HepG2 (cell line): Measurements from ENCODE around the gene CLDN15. TPM values are rescaled to one million over a fixed set of nuclear protein-coding genes. Genes with fewer than 3 reads are reported as not detected.

Experiments used
- ATAC-seq: fragments of 200-7000 bp; cut with Tn5 transposase; 3 replicates; pipeline ENCODE4 v1.9.1; 2020; ENCODE audit warnings: mild to moderate bottlenecking, moderate library complexity
- BruUV-seq: library from RNA; stranded (reverse); fragments of 400-500 nt; replicated peaks from 2 replicates; lab custom pipeline; 2021; lab: Mats Ljungman, UMichigan
- CTCF ChIA-PET: fragments of 300-600 bp; formaldehyde crosslinking; extraction: SDS; loops from one replicate; lab custom pipeline; 2021; ENCODE audit warnings: low total read pairs, inconsistent platforms, low intra/inter-chr PET ratio; lab: Yijun Ruan, JAX
- POLR2A ChIA-PET: fragments of 350-600 bp; sonication (Branson Sonifier 250); formaldehyde crosslinking; loops from one replicate; lab custom pipeline; 2020; ENCODE audit warnings: antibody characterized with exemption, inconsistent platforms; lab: Yijun Ruan, JAX
- DNase-seq: peaks from one replicate; pipeline ENCODE4 v3.0.0-alpha.2; 2015; ENCODE audit warnings: low spot score
- FAIRE-seq: peaks from 3 replicates; lab custom pipeline; 2011; peaks lifted over from hg19 to GRCh38; lab: Jason Lieb, UNC
- H2AFZ ChIP-seq: one replicate; pipeline ENCODE4 v1.6.1; 2011; ENCODE audit warnings: low read length, inconsistent platforms
- H3K27ac ChIP-seq: fragments of 300-600 bp; 3 replicates; pipeline ENCODE4 v1.8.0; 2011; ENCODE audit warnings: mixed run types, mild to moderate bottlenecking, mixed read lengths, low read length, inconsistent platforms; ENCODE audit not compliant: insufficient read depth; ENCODE audit errors: extremely low read length
- H3K27me3 ChIP-seq, 2 experiments: fragments of 200-600 bp in 1 of 2; 2 replicates in 1 of 2; 3 replicates in 1 of 2; pipeline versions ENCODE4 v1.6.0 to v1.8.0; 2011; ENCODE audit warnings: low read length in 2 of 2, mild to moderate bottlenecking in 2 of 2, moderate library complexity in 2 of 2, inconsistent platforms in 1 of 2; ENCODE audit not compliant: insufficient read depth in 2 of 2, control insufficient read depth in 1 of 2
- H3K36me3 ChIP-seq, 2 experiments: fragments of 200-600 bp in 1 of 2; replicated peaks in 1 of 2; 2 replicates in 1 of 2; 3 replicates in 1 of 2; pipeline versions ENCODE4 v1.5.1 to v1.8.0; 2011; ENCODE audit warnings: low read length in 2 of 2, inconsistent platforms in 1 of 2; ENCODE audit not compliant: insufficient read depth in 2 of 2, control insufficient read depth in 1 of 2
- H3K4me1 ChIP-seq: 2 replicates; pipeline ENCODE4 v1.5.1; 2012; ENCODE audit warnings: low read length, inconsistent platforms; ENCODE audit not compliant: insufficient read depth
- H3K4me2 ChIP-seq: 2 replicates; pipeline ENCODE4 v1.6.0; 2011; ENCODE audit warnings: low read depth, low read length, inconsistent platforms
- H3K4me3 ChIP-seq, 3 experiments: fragments of 200-600 bp in 1 of 3; sonication (generic), shearing (Covaris generic) in 1 of 3; replicated peaks in 1 of 3; 2 replicates each; pipeline ENCODE4 v1.5.1; 2011 to 2016; ENCODE audit warnings: low read length in 3 of 3, inconsistent platforms in 2 of 3, low read depth in 2 of 3, mild to moderate bottlenecking in 2 of 3, control low read depth in 1 of 3, mixed read lengths in 1 of 3; ENCODE audit not compliant: insufficient read depth in 1 of 3
- H3K79me2 ChIP-seq: one replicate; pipeline ENCODE4 v1.6.1; 2011; ENCODE audit warnings: low read length, inconsistent platforms; ENCODE audit not compliant: insufficient read depth
- H3K9ac ChIP-seq: 2 replicates; pipeline ENCODE4 v1.6.0; 2011; ENCODE audit warnings: mild to moderate bottlenecking, low read depth, low read length, inconsistent platforms; ENCODE audit not compliant: insufficient read depth
- H3K9me3 ChIP-seq: 2 replicates; pipeline ENCODE4 v1.5.1; 2012; ENCODE audit warnings: mild to moderate bottlenecking, low read length
- H4K20me1 ChIP-seq: 2 replicates; pipeline ENCODE4 v1.6.0; 2011; ENCODE audit warnings: inconsistent platforms, mild to moderate bottlenecking, low read length, moderate library complexity; ENCODE audit not compliant: insufficient read depth
- ASH2L ChIP-seq: fragments of 300-600, 200-600 bp; sonication (generic); IDR thresholded peaks from 2 replicates; pipeline ENCODE4 v1.7.0; 2017; ENCODE audit warnings: low read depth, mild to moderate bottlenecking, moderate library complexity, mixed read lengths, low read length; ENCODE audit not compliant: insufficient read length
- NFYB ChIP-seq: sonication (generic); formaldehyde crosslinking; IDR thresholded peaks from 2 replicates; pipeline ENCODE4 v1.4.0; 2020; ENCODE audit warnings: missing genetic modification reagents
- STAT5B ChIP-seq: sonication (generic); formaldehyde crosslinking; IDR thresholded peaks from 2 replicates; pipeline ENCODE4 v1.4.0; 2020; ENCODE audit warnings: missing genetic modification reagents
- TBX2 ChIP-seq: sonication (generic); formaldehyde crosslinking; IDR thresholded peaks from 2 replicates; pipeline ENCODE4 v1.5.0; 2020; ENCODE audit warnings: missing genetic modification reagents, mild to moderate bottlenecking, borderline replicate concordance
- WIZ ChIP-seq: sonication (generic); formaldehyde crosslinking; IDR thresholded peaks from 2 replicates; pipeline ENCODE4 v1.5.1; 2020; ENCODE audit warnings: mild to moderate bottlenecking, missing genetic modification reagents
- ZNF101 ChIP-seq: sonication (generic); formaldehyde crosslinking; IDR thresholded peaks from 2 replicates; pipeline ENCODE4 v1.4.0; 2020; ENCODE audit warnings: mild to moderate bottlenecking, low read depth, missing genetic modification reagents, borderline replicate concordance
- ZNF205 ChIP-seq: IDR thresholded peaks from 2 replicates; pipeline ENCODE4 v1.6.1; 2018; ENCODE audit warnings: missing biosample characterization, missing genetic modification reagents
- ZNF383 ChIP-seq: sonication (generic); formaldehyde crosslinking; IDR thresholded peaks from 2 replicates; pipeline ENCODE4 v1.4.0; 2020; ENCODE audit warnings: missing genetic modification reagents, mild to moderate bottlenecking, borderline replicate concordance
- ZNF557 ChIP-seq: sonication (generic); formaldehyde crosslinking; IDR thresholded peaks from 2 replicates; pipeline ENCODE4 v1.4.0; 2020; ENCODE audit warnings: missing genetic modification reagents
- ZNF713 ChIP-seq: sonication (generic); formaldehyde crosslinking; IDR thresholded peaks from 2 replicates; pipeline ENCODE4 v1.4.0; 2020; ENCODE audit warnings: mild to moderate bottlenecking, missing genetic modification reagents
- ZNF766 ChIP-seq: sonication (generic); formaldehyde crosslinking; IDR thresholded peaks from 2 replicates; pipeline ENCODE4 v1.5.0; 2020; ENCODE audit warnings: missing genetic modification reagents, borderline replicate concordance
- ZNF781 ChIP-seq: sonication (generic); formaldehyde crosslinking; IDR thresholded peaks from 2 replicates; pipeline ENCODE4 v1.5.1; 2020; ENCODE audit warnings: borderline replicate concordance, mild to moderate bottlenecking, missing genetic modification reagents; ENCODE audit errors: not compliant biosample characterization
- ZNF883 ChIP-seq: sonication (generic); formaldehyde crosslinking; IDR thresholded peaks from 2 replicates; pipeline ENCODE4 v1.5.1; 2020; ENCODE audit warnings: mild to moderate bottlenecking, missing genetic modification reagents; ENCODE audit errors: not compliant biosample characterization
- ZSCAN21 ChIP-seq: sonication (generic); formaldehyde crosslinking; IDR thresholded peaks from 2 replicates; pipeline ENCODE4 v1.8.0; 2022; ENCODE audit warnings: mild to moderate bottlenecking, missing genetic modification reagents, moderate library complexity, borderline replicate concordance
- WGBS: methylation state at CpG from one replicate; pipeline ENCODE4 v1.1.6; 2017; ENCODE audit warnings: low lambda C conversion rate; 5-methylcytosine and 5-hydroxymethylcytosine counted together
- in situ Hi-C: cut with HindIII; loops from 2 replicates; pipeline ENCODE4 v1.10.0; 2017; ENCODE audit warnings: low pct_unique_long_range_greater_than_20kb; ENCODE audit not compliant: extremely low pct_ligation_motif_present
- intact Hi-C: fragments of 100-400 bp; cut with micrococcal nuclease; formaldehyde crosslinking; loops from one replicate; pipeline ENCODE4 v1.10.0; 2022; ENCODE audit not compliant: unreplicated experiment
- polyA plus RNA-seq, 8 experiments: library from polyadenylated mRNA; depleted of rRNA in 3 of 8; stranded (reverse) in 7 of 8; unstranded in 1 of 8; fragments of >200 nt; fragmentation: Illumina TruSeq in 4 of 8; extraction: Trizol in 4 of 8; gene quantifications; 2 replicates each; pipeline versions ENCODE4 v1.2.1 to v1.2.3, GENCODE V29; 2011 to 2016; ENCODE audit warnings: low read depth in 4 of 8, missing spikeins in 1 of 8, mixed read lengths in 1 of 8; ENCODE audit not compliant: insufficient read depth in 1 of 8
- total RNA-seq, 5 experiments: library from RNA; depleted of rRNA; stranded (reverse); fragments of >200 nt; fragmentation: Illumina TruSeq; extraction: Trizol; gene quantifications; 2 replicates each; pipeline ENCODE4 v1.2.3, GENCODE V29; 2016; ENCODE audit warnings: low read depth in 1 of 5
- TF ChIP-seq, protein P1 (sequence below): sonication (generic); IDR thresholded peaks from 2 replicates; pipeline ENCODE4 v1.6.1; 2016; ENCODE audit warnings: low read depth, borderline replicate concordance
- TF ChIP-seq, protein P2 (sequence below): sonication (generic); formaldehyde crosslinking; IDR thresholded peaks from 2 replicates; pipeline ENCODE4 v1.5.0; 2020; ENCODE audit warnings: mild to moderate bottlenecking, missing genetic modification reagents
- TF ChIP-seq, protein P3 (sequence below): sonication (generic); formaldehyde crosslinking; IDR thresholded peaks from 2 replicates; pipeline ENCODE4 v1.8.0; 2023; ENCODE audit warnings: mild to moderate bottlenecking, missing genetic modification reagents

The CLDN15 gene
- total and polyA plus RNA-seq, 2 of the 13 experiments (the other 11 are each of a cell fraction or from before 2014, with no cell fraction given), result 7.1 to 17.8 TPM

DNA sequence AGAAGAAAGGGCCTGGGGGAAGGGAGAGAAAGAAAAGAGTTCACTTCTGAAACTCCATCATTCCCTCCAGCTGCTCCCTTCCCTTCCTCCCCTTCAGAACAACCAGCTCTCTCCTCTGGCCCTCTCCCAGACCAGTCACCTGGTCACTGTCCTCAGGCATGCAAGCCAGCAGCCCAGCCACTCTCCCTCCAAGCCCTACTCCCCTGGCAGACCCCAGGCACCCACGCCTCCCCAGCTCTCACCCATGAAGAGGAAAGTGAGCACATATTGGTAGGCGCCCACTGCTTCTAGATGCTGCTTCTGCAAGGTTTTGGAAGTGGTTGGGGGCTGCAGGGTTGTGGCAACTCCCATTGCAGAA is 37.1 kb downstream of the CLDN15 start:
- Histone ChIP-seq H3K4me1 (peaks cover 53% of the 10 kb centered on the region), H4K20me1 (peaks cover 3% of the 10 kb centered on the region; the same call in 1 of the 2 replicates), H3K79me2 (peaks cover 12% of the 10 kb centered on the region), H3K27me3 (no peaks in the 10 kb centered on the region; a peak in 1 of 5 replicates), H2AFZ (no peak overlapping the region), H3K9me3 (no peaks in the 10 kb centered on the region), H3K9ac (peak overlapping the region; percentile 86), H3K27ac (peak overlapping the region; percentile 99), H3K4me2 (peak overlapping the region; percentile 91), H3K4me3 (peak overlapping the region; percentile 74 to 87 (median 84)), H3K36me3 (peaks cover 4% of the 10 kb centered on the region in 2 experiments; a peak in 2 of 5 replicates)
- TSS peak; percentile 79 for BruUV-seq
- DNase-seq, result peak; percentile 20
- in situ Hi-C loops, result no loop called here
- POLR2A ChIA-PET, result interaction anchor here (0.6 to 11.6 kb wide), 16 partner anchors 8 to 325 kb away, joined by 3 to 202 read pairs (median 4); partner anchors contain the start of genes CLDN15, FIS1, PLOD3 and SERPINE1
- CTCF ChIA-PET, result interaction anchor here (1.1 kb wide), 1 partner anchor 8 kb away, joined by 6 read pairs; no protein-coding TSS in a partner anchor
- peak; percentile 39 for ATAC-seq
- intact Hi-C loops, result loop anchor here (2.0 kb wide), 1 partner anchor 16 kb away; the partner anchor contains the start of gene PLOD3
- 0% methylated on average over 2 of the region's 2 CpGs for WGBS
- no peak for FAIRE-seq
- TF ChIP-seq STAT5B (no peak), ASH2L (no peak), NFYB (CRISPR knock-in tag) (no peak), ZNF713 (CRISPR knock-in tag) (0 out of 2 replicates have a peak, but pooled peaks have one; percentile 29), ZNF101 (CRISPR knock-in tag) (no peak), ZNF383 (CRISPR knock-in tag) (no peak), ZNF557 (CRISPR knock-in tag) (peak; percentile 50; the same call in 1 of the 2 replicates), ZNF883 (peak; percentile 38), TBX2 (CRISPR knock-in tag) (no peak), ZNF205 (CRISPR knock-in tag) (no peak), ZNF766 (CRISPR knock-in tag) (no peak), WIZ (CRISPR knock-in tag) (no peak), ZSCAN21 (CRISPR knock-in tag) (no peak), ZNF781 (CRISPR knock-in tag) (no peak)
- TF ChIP-seq, protein P1, sequence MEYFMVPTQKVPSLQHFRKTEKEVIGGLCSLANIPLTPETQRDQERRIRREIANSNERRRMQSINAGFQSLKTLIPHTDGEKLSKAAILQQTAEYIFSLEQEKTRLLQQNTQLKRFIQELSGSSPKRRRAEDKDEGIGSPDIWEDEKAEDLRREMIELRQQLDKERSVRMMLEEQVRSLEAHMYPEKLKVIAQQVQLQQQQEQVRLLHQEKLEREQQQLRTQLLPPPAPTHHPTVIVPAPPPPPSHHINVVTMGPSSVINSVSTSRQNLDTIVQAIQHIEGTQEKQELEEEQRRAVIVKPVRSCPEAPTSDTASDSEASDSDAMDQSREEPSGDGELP, result no peak
- TF ChIP-seq, protein P2, sequence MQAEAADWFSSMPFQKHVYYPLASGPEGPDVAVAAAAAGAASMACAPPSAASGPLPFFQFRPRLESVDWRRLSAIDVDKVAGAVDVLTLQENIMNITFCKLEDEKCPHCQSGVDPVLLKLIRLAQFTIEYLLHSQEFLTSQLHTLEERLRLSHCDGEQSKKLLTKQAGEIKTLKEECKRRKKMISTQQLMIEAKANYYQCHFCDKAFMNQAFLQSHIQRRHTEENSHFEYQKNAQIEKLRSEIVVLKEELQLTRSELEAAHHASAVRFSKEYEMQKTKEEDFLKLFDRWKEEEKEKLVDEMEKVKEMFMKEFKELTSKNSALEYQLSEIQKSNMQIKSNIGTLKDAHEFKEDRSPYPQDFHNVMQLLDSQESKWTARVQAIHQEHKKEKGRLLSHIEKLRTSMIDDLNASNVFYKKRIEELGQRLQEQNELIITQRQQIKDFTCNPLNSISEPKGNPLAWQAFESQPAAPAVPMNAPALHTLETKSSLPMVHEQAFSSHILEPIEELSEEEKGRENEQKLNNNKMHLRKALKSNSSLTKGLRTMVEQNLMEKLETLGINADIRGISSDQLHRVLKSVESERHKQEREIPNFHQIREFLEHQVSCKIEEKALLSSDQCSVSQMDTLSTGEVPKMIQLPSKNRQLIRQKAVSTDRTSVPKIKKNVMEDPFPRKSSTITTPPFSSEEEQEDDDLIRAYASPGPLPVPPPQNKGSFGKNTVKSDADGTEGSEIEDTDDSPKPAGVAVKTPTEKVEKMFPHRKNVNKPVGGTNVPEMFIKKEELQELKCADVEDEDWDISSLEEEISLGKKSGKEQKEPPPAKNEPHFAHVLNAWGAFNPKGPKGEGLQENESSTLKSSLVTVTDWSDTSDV, result no peak
- TF ChIP-seq, protein P3, sequence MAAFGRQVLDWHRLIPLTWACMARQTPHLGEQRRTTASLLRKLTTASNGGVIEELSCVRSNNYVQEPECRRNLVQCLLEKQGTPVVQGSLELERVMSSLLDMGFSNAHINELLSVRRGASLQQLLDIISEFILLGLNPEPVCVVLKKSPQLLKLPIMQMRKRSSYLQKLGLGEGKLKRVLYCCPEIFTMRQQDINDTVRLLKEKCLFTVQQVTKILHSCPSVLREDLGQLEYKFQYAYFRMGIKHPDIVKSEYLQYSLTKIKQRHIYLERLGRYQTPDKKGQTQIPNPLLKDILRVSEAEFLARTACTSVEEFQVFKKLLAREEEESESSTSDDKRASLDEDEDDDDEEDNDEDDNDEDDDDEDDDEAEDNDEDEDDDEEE (CRISPR knock-in tag), result 0 out of 2 replicates have a peak, but pooled peaks have one; percentile 78
